Articular chondrocyte of knee joint (primary cell): ENCODE data around the gene ZNF567. TPM values are rescaled to one million over a fixed set of nuclear protein-coding genes. Genes with fewer than 3 reads are reported as not detected.

Source experiments
- total RNA-seq: library from RNA; depleted of rRNA; stranded (reverse); fragments of >200 nt; gene quantifications from 2 replicates; pipeline ENCODE4 v1.2.3, GENCODE V29; 2012

ZNF567 gene
- total RNA-seq = 8.2 and 11.7 TPM in 2 replicates

GRCh38 chr19:36687214-36688056 lies at the start of gene ZNF567:
Gene ZNF567, plus strand, starts transcription at chr19:36687612. Its CDS starts 7,256 bp downstream, at chr19:36694868.

Other genes with a start within 250 kb of the ZNF567 start
- 13.1 and 14.3 TPM in 2 replicates for gene ZNF566, start 198.1 kb upstream of the ZNF567 start, total RNA-seq
- gene ZNF260, start 159.3 kb upstream of the ZNF567 start, total RNA-seq = 26.8 and 29.2 TPM in 2 replicates
- 12.5 and 15.5 TPM in 2 replicates for gene ZNF529, start 114.3 kb upstream of the ZNF567 start, total RNA-seq
- 7.7 and 13.5 TPM in 2 replicates for gene ZNF382, start 82.3 kb upstream of the ZNF567 start, total RNA-seq
- 12.9 and 17.2 TPM in 2 replicates for gene ZNF461, start 20.8 kb upstream of the ZNF567 start, total RNA-seq
- 1.6 and 3.8 TPM in 2 replicates for gene ZNF850, start 85.2 kb downstream of the ZNF567 start, total RNA-seq
- 10.7 and 11.3 TPM in 2 replicates for gene ZNF790, start 150.8 kb downstream of the ZNF567 start, total RNA-seq
- gene ZNF345, start 163.3 kb downstream of the ZNF567 start, total RNA-seq = 3.5 and 5.0 TPM in 2 replicates
- gene ZNF829, start 228.7 kb downstream of the ZNF567 start, total RNA-seq = 5.6 and 6.1 TPM in 2 replicates
- gene ZNF568, start 228.7 kb downstream of the ZNF567 start, total RNA-seq = 15.1 and 16.5 TPM in 2 replicates